ENCODE results near the gene RAPGEF6. TPM values are rescaled to one million over a fixed set of nuclear protein-coding genes. Genes with fewer than 3 reads are reported as not detected.

RAPGEF6 gene
- total and polyA plus RNA-seq, 4 donors: 3.9 to 73.1 (median 10.8) TPM

GRCh38 chr5:131481569-131481968, 153.5 kb downstream of the RAPGEF6 start:
- H3K27ac ChIP-seq (ENCODE audit: low read depth in 1 of 2, low read length in 1 of 2): no peak overlapping the region
- H3K9ac ChIP-seq (ENCODE audit: insufficient read depth in 1 of 2, low read length in 2 of 2): no peak overlapping the region
- no peak for ATAC-seq (ENCODE audit: insufficient read depth, low FRiP score)
- no peak for DNase-seq
- no peak for TF ChIP-seq CTCF (IDR thresholded peaks at IDR 0.05; ENCODE audit: control extremely low read depth, extremely low read depth)
- no peaks in the 10 kb centered on the region for H3K9me3 ChIP-seq (ENCODE audit: control insufficient read depth in 4 of 4, insufficient read depth in 3 of 4, low read length in 3 of 4)
- H3K4me1 ChIP-seq (ENCODE audit: control insufficient read depth in 5 of 5, insufficient read depth in 5 of 5, low read length in 5 of 5): no peaks in the 10 kb centered on the region
- peaks cover 3 to 13% (median 7%) of the 10 kb centered on the region in 4 donors for H3K36me3 ChIP-seq (ENCODE audit: control insufficient read depth in 4 of 4, insufficient read depth in 4 of 4, low read length in 4 of 4)
- WGBS, 2 donors: 47 to 57% methylated on average over 1 of the region's 1 CpG
- no peak overlapping the region for H3K4me3 ChIP-seq
- H3K27me3 ChIP-seq (ENCODE audit: control insufficient read depth in 3 of 3, insufficient read depth in 3 of 3, low read length in 2 of 3): no peaks in the 10 kb centered on the region

- Histone ChIP-seq H3K9ac (ENCODE audit: insufficient read depth in 1 of 2, low read length in 2 of 2) (no peak overlapping the region), H3K27ac (ENCODE audit: low read depth in 1 of 2, low read length in 1 of 2) (no peak overlapping the region), H3K4me3 (no peak overlapping the region), H3K27me3 (ENCODE audit: control insufficient read depth in 3 of 3, insufficient read depth in 3 of 3, low read length in 2 of 3) (no peaks in the 10 kb centered on the region), H3K4me1 (ENCODE audit: control insufficient read depth in 5 of 5, insufficient read depth in 5 of 5, low read length in 5 of 5) (peaks cover 0 to 1% (median 0%) of the 10 kb centered on the region in 5 donors), H3K36me3 (ENCODE audit: control insufficient read depth in 4 of 4, insufficient read depth in 4 of 4, low read length in 4 of 4) (peaks cover 3 to 11% (median 7%) of the 10 kb centered on the region in 4 donors), H3K9me3 (ENCODE audit: control insufficient read depth in 4 of 4, insufficient read depth in 3 of 4, low read length in 3 of 4) (no peaks in the 10 kb centered on the region)
- no peak for DNase-seq
- WGBS, 2 donors: 63 to 74% methylated on average over 1 of the region's 1 CpG
- TF ChIP-seq CTCF (IDR thresholded peaks at IDR 0.05; ENCODE audit: control extremely low read depth, extremely low read depth): no peak
- ATAC-seq (ENCODE audit: insufficient read depth, low FRiP score): no peak
Observed at GRCh38 chr5:131475541-131475941, 159.5 kb downstream of the RAPGEF6 start.

- DNase-seq: no peak
- H3K9ac ChIP-seq (ENCODE audit: insufficient read depth in 1 of 2, low read length in 2 of 2): no peak overlapping the region
- ATAC-seq (ENCODE audit: insufficient read depth, low FRiP score): no peak
- H3K4me3 ChIP-seq: no peak overlapping the region
- H3K27ac ChIP-seq (ENCODE audit: low read depth in 1 of 2, low read length in 1 of 2): no peak overlapping the region
- H3K9me3 ChIP-seq (ENCODE audit: control insufficient read depth in 4 of 4, insufficient read depth in 3 of 4, low read length in 3 of 4): no peaks in the 10 kb centered on the region
- WGBS, 2 donors: 97 to 99% methylated on average over 3 of the region's 3 CpGs
- no peak for TF ChIP-seq CTCF (IDR thresholded peaks at IDR 0.05; ENCODE audit: control extremely low read depth, extremely low read depth)
- peaks cover 2 to 12% (median 6%) of the 10 kb centered on the region in 4 donors for H3K36me3 ChIP-seq (ENCODE audit: control insufficient read depth in 4 of 4, insufficient read depth in 4 of 4, low read length in 4 of 4)
- no peaks in the 10 kb centered on the region for H3K27me3 ChIP-seq (ENCODE audit: control insufficient read depth in 3 of 3, insufficient read depth in 3 of 3, low read length in 2 of 3)
- H3K4me1 ChIP-seq (ENCODE audit: control insufficient read depth in 5 of 5, insufficient read depth in 5 of 5, low read length in 5 of 5): peaks cover 0 to 1% (median 0%) of the 10 kb centered on the region in 5 donors
Observed at GRCh38 chr5:131473731-131474130, 161.3 kb downstream of the RAPGEF6 start.

GRCh38 chr5:131466171-131466766, 168.8 kb downstream of the RAPGEF6 start:
- no peak for TF ChIP-seq CTCF (IDR thresholded peaks at IDR 0.05; ENCODE audit: control extremely low read depth, extremely low read depth)
- H3K27ac ChIP-seq (ENCODE audit: low read depth in 1 of 2, low read length in 1 of 2): no peak overlapping the region
- 95 to 100% methylated on average over 3 of the region's 3 CpGs for WGBS, 2 donors
- H3K9ac ChIP-seq (ENCODE audit: insufficient read depth in 1 of 2, low read length in 2 of 2): no peak overlapping the region
- peaks cover 0 to under 1% (median 0%) of the 10 kb centered on the region in 5 donors for H3K4me1 ChIP-seq (ENCODE audit: control insufficient read depth in 5 of 5, insufficient read depth in 5 of 5, low read length in 5 of 5)
- DNase-seq (no peak), ATAC-seq (ENCODE audit: insufficient read depth, low FRiP score) (no peak)
- H3K9me3 ChIP-seq (ENCODE audit: control insufficient read depth in 4 of 4, insufficient read depth in 3 of 4, low read length in 3 of 4): no peaks in the 10 kb centered on the region
- no peaks in the 10 kb centered on the region for H3K27me3 ChIP-seq (ENCODE audit: control insufficient read depth in 3 of 3, insufficient read depth in 3 of 3, low read length in 2 of 3)
- no peak overlapping the region for H3K4me3 ChIP-seq
- H3K36me3 ChIP-seq (ENCODE audit: control insufficient read depth in 4 of 4, insufficient read depth in 4 of 4, low read length in 4 of 4): peaks cover 4 to 15% (median 7%) of the 10 kb centered on the region in 4 donors
